K562 (cell line): Measurements from ENCODE around the gene SPOCK2. TPM values are rescaled to one million over a fixed set of nuclear protein-coding genes. Genes with fewer than 3 reads are reported as not detected.

Experiments
- ATAC-seq: fragments of 200-7000 bp; cut with Tn5 transposase; 3 replicates; pipeline ENCODE4 v1.9.1; 2020; ENCODE audit warnings: moderate library complexity
- BruUV-seq: library from RNA; stranded (reverse); fragments of 400-500 nt; replicated peaks from 2 replicates; lab custom pipeline; 2021; lab: Mats Ljungman, UMichigan
- CTCF ChIA-PET: fragments of 300-600 bp; formaldehyde crosslinking; extraction: SDS; loops from one replicate; lab custom pipeline; 2021; ENCODE audit warnings: low intra/inter-chr PET ratio; lab: Yijun Ruan, JAX
- POLR2A ChIA-PET: fragments of 300-600, 350-650 bp; sonication (Branson Sonifier 250); formaldehyde crosslinking; extraction: SDS; loops from one replicate; lab custom pipeline; 2021; ENCODE audit warnings: antibody characterized with exemption, inconsistent platforms; lab: Yijun Ruan, JAX
- DNase-seq, 4 experiments: peaks; one replicate each; pipeline versions ENCODE4 v3.0.0 to v3.0.0-alpha.2; 2011 to 2018; ENCODE audit warnings: low spot score in 3 of 4, mixed read lengths in 3 of 4; ENCODE audit errors: extremely low read depth in 1 of 4
- FAIRE-seq: peaks from 2 replicates; lab custom pipeline; 2011; peaks lifted over from hg19 to GRCh38; lab: Jason Lieb, UNC
- H2AFZ ChIP-seq: 2 replicates; pipeline ENCODE4 v1.6.0; 2011; ENCODE audit warnings: low read depth, low read length, control low read depth, inconsistent platforms
- H3K27ac ChIP-seq: fragments of 200-600 bp; 3 replicates; pipeline ENCODE4 v1.8.0; 2011; ENCODE audit warnings: low read depth, mild to moderate bottlenecking, control low read depth, inconsistent platforms, low read length, moderate library complexity, mixed read lengths; ENCODE audit errors: extremely low read depth
- H3K27me3 ChIP-seq, 2 experiments: fragments of 300-600 bp in 1 of 2; 2 replicates in 1 of 2; 3 replicates in 1 of 2; pipeline versions ENCODE4 v1.6.0 to v1.8.0; 2011; ENCODE audit warnings: inconsistent platforms in 2 of 2, low read length in 2 of 2, mild to moderate bottlenecking in 1 of 2, mixed read lengths in 1 of 2, moderate library complexity in 1 of 2; ENCODE audit not compliant: control insufficient read depth in 2 of 2, insufficient read depth in 2 of 2
- H3K36me3 ChIP-seq: fragments of 300-600 bp; 3 replicates; pipeline ENCODE4 v1.8.0; 2011; ENCODE audit warnings: mild to moderate bottlenecking, low read length, inconsistent platforms; ENCODE audit not compliant: control insufficient read depth, insufficient read depth
- H3K4me1 ChIP-seq, 2 experiments: fragments of 200-600 bp in 1 of 2; replicated peaks in 1 of 2; 2 replicates in 1 of 2; 3 replicates in 1 of 2; pipeline versions ENCODE4 v1.5.1 to v1.8.0; 2011; ENCODE audit warnings: inconsistent platforms in 2 of 2, low read length in 2 of 2, mild to moderate bottlenecking in 1 of 2, mixed read lengths in 1 of 2, moderate library complexity in 1 of 2; ENCODE audit not compliant: control insufficient read depth in 2 of 2, insufficient read depth in 2 of 2
- H3K4me2 ChIP-seq: 2 replicates; pipeline ENCODE4 v1.6.1; 2011; ENCODE audit warnings: low read length, control low read depth, inconsistent platforms, mixed read lengths; ENCODE audit not compliant: insufficient read depth
- H3K4me3 ChIP-seq: fragments of 200-600 bp; sonication (generic), shearing (Covaris generic); 2 replicates; pipeline ENCODE4 v1.5.1; 2016; ENCODE audit warnings: control low read depth, inconsistent platforms
- H3K79me2 ChIP-seq: fragments of 200-600 bp; 3 replicates; pipeline ENCODE4 v1.8.0; 2011; ENCODE audit warnings: low read length, inconsistent platforms; ENCODE audit not compliant: control insufficient read depth, insufficient read depth
- H3K9ac ChIP-seq, 2 experiments: 2 replicates each; pipeline versions ENCODE4 v1.6.0 to v1.6.1; 2011; ENCODE audit warnings: low read depth in 2 of 2, low read length in 2 of 2, control low read depth in 1 of 2, inconsistent platforms in 1 of 2, mild to moderate bottlenecking in 1 of 2, mixed read lengths in 1 of 2; ENCODE audit not compliant: insufficient read depth in 1 of 2
- H3K9me1 ChIP-seq: one replicate; pipeline ENCODE4 v1.6.0; 2011; ENCODE audit warnings: inconsistent platforms, mild to moderate bottlenecking, low read length, moderate library complexity; ENCODE audit not compliant: control insufficient read depth, insufficient read depth
- H3K9me3 ChIP-seq: replicated peaks from 2 replicates; pipeline ENCODE4 v1.5.1; 2011; ENCODE audit warnings: low read depth, low read length, inconsistent platforms; ENCODE audit not compliant: control insufficient read depth, insufficient read depth
- H4K20me1 ChIP-seq: replicated peaks from 2 replicates; pipeline ENCODE4 v1.6.1; 2011; ENCODE audit warnings: low read length, inconsistent platforms, mixed read lengths; ENCODE audit not compliant: control insufficient read depth, insufficient read depth
- CCNT2 ChIP-seq: IDR thresholded peaks from 2 replicates; pipeline ENCODE4 v1.6.1; 2011; ENCODE audit warnings: borderline replicate concordance, low read depth, mild to moderate bottlenecking, moderate library complexity, mixed read lengths, low read length; ENCODE audit not compliant: insufficient read length; ENCODE audit errors: extremely low read depth
- KDM2B ChIP-seq: fragments of 250-450 bp; sonication (Bioruptor Pico); IDR thresholded peaks from 2 replicates; pipeline ENCODE4 v1.8.0; 2021; ENCODE audit warnings: mild to moderate bottlenecking, moderate library complexity
- TCF7L2 ChIP-seq: fragments of 150-350 bp; IDR thresholded peaks from 2 replicates; pipeline ENCODE4 v1.6.1; 2016; ENCODE audit warnings: low read depth, mild to moderate bottlenecking, low read length, moderate library complexity
- YBX1 ChIP-seq: fragments of 450-650 bp; IDR thresholded peaks from 2 replicates; pipeline ENCODE4 v1.7.1; 2016; ENCODE audit warnings: mild to moderate bottlenecking
- ZNF280A ChIP-seq: fragments of 450-650 bp; IDR thresholded peaks from 2 replicates; pipeline ENCODE4 v1.6.1; 2018; ENCODE audit warnings: mild to moderate bottlenecking, low read depth; ENCODE audit not compliant: partially characterized antibody
- ZNF318 ChIP-seq, 2 experiments: fragments of 450-650 bp; IDR thresholded peaks; 2 replicates each; pipeline ENCODE4 v1.6.1; 2016; ENCODE audit warnings: mild to moderate bottlenecking in 2 of 2, borderline replicate concordance in 1 of 2, low read depth in 1 of 2, moderate library complexity in 1 of 2
- WGBS: fragments of 100-300 bp; shearing (Covaris generic); methylation state at CpG from one replicate; pipeline ENCODE4 v1.1.6; 2016; ENCODE audit warnings: low coverage, mixed read lengths; ENCODE audit not compliant: insufficient coverage; ENCODE audit errors: missing lambda C conversion rate; 5-methylcytosine and 5-hydroxymethylcytosine counted together
- in situ Hi-C: fragments of 300-500 bp; cut with MboI; formaldehyde crosslinking; loops from 4 replicates; pipeline ENCODE4 v1.15.0; 2018; ENCODE audit warnings: inconsistent platforms, mixed read lengths
- intact Hi-C: fragments of 100-400 bp; cut with micrococcal nuclease; formaldehyde crosslinking; loops from 2 replicates; pipeline ENCODE4 v1.14.2; 2022
- polyA plus RNA-seq, 8 experiments: library from polyadenylated mRNA; depleted of rRNA in 4 of 8; stranded (reverse) in 5 of 8; unstranded in 3 of 8; fragments of >200 nt; fragmentation: Nextera tagmentation in 2 of 8; fragmentation: Illumina TruSeq in 1 of 8; extraction: Ambion mirVana in 2 of 8; extraction: Trizol in 1 of 8; gene quantifications; 2 replicates each; pipeline versions ENCODE4 v1.2.1 to v1.2.3, GENCODE V29; 2011 to 2014; ENCODE audit warnings: inconsistent platforms in 1 of 8, missing spikeins in 1 of 8
- total RNA-seq, 7 experiments: library from RNA; depleted of rRNA in 6 of 7; stranded (reverse); fragments of >200 nt in 6 of 7; fragmentation: Illumina TruSeq in 2 of 7; extraction: Trizol in 2 of 7; gene quantifications; 2 replicates each; pipeline versions ENCODE4 v1.2.1 to v1.2.3, GENCODE V29; 2011 to 2021; ENCODE audit warnings: low replicate concordance in 1 of 7

Gene SPOCK2
- total and polyA plus RNA-seq, 9 of the 15 experiments (the other 6 are each of a cell fraction or from before 2014, with no cell fraction given) = 0.04 to 0.86 (median 0.11) TPM; not detected in 2

GRCh38 chr10:72116372-72116771, 28.0 kb upstream of the SPOCK2 start (continued):
- no peak for TF ChIP-seq YBX1
- peak; percentile 52 for TF ChIP-seq ZNF280A
- TF ChIP-seq TCF7L2 = no peak
- TF ChIP-seq, all 486 proteins: peak for 5

GRCh38 chr10:72114706-72115450, 26.5 kb upstream of the SPOCK2 start:
- TF ChIP-seq ZNF318 (IDR thresholded peaks at IDR 0.05; ENCODE audit: borderline replicate concordance in 1 of 2, low read depth in 1 of 2) = no peak
- TF ChIP-seq CCNT2 = no peak
- no peak for TF ChIP-seq KDM2B (CRISPR knock-in tag)
- BruUV-seq = no TSS peak

More at GRCh38 chr10:72114706-72115450, 26.5 kb upstream of the SPOCK2 start:
- CTCF ChIA-PET = no interaction called here
- no peaks in the 10 kb centered on the region for H3K79me2 ChIP-seq
- no peaks in the 10 kb centered on the region for H3K36me3 ChIP-seq
- no peak for ATAC-seq
- no peak overlapping the region for H3K4me2 ChIP-seq
- WGBS = 51% methylated on average over 2 of the region's 2 CpGs
- no peak for FAIRE-seq
- no peaks in the 10 kb centered on the region for H3K9me1 ChIP-seq
- in situ Hi-C loops (no loop called here), intact Hi-C loops (no loop called here)
- 0 out of 2 replicates have a peak, but pooled peaks cover 2% of the 10 kb centered on the region for H3K9me3 ChIP-seq
- no peak overlapping the region for H2AFZ ChIP-seq
- no peaks in the 10 kb centered on the region for H3K27me3 ChIP-seq
- H3K4me3 ChIP-seq = no peak overlapping the region
- DNase-seq = no peak
- no peaks in the 10 kb centered on the region for H3K4me1 ChIP-seq
- POLR2A ChIA-PET = interaction anchor here (0.6 to 0.9 kb wide), 2 partner anchors 11 to 353 kb away, joined by 3 read pairs; no protein-coding TSS in a partner anchor
- no peaks in the 10 kb centered on the region for H4K20me1 ChIP-seq
- no peak overlapping the region for H3K27ac ChIP-seq
- H3K9ac ChIP-seq = no peak overlapping the region
